Heart left ventricle (tissue), 16 donors: Measurements from ENCODE around the gene KCTD15. TPM values are rescaled to one million over a fixed set of nuclear protein-coding genes. Genes with fewer than 3 reads are reported as not detected.

Source experiments
- ATAC-seq, 4 donors: fragments of 200-7000 bp; cut with Tn5 transposase; one replicate each; pipeline ENCODE4 v1.9.1; 2020 to 2022; ENCODE audit warnings: moderate library complexity in 4 of 4, mild to moderate bottlenecking in 3 of 4, moderate number of reproducible peaks in 1 of 4
- DNase-seq, 5 donors: peaks; one replicate each; pipeline ENCODE4 v3.0.0-alpha.2; 2020
- H3K27ac ChIP-seq, 12 donors: fragments of 200-600 bp; sonication (generic) in 4 of 12; one replicate each; pipeline versions ENCODE4 v1.5.0 to v1.8.0; 2016 to 2022; ENCODE audit warnings: mild to moderate bottlenecking in 2 of 12
- H3K27me3 ChIP-seq, 9 donors: fragments of 200-600 bp; sonication (generic) in 2 of 9; one replicate each; pipeline versions ENCODE4 v1.5.1 to v1.8.0; 2016 to 2022; ENCODE audit warnings: mild to moderate bottlenecking in 3 of 9
- H3K36me3 ChIP-seq, 9 donors: fragments of 200-600 bp; sonication (generic) in 2 of 9; one replicate each; pipeline versions ENCODE4 v1.5.0 to v1.8.0; 2018 to 2022; ENCODE audit warnings: mild to moderate bottlenecking in 2 of 9
- H3K4me1 ChIP-seq, 12 donors: fragments of 200-600 bp; sonication (generic) in 4 of 12; one replicate each; pipeline versions ENCODE4 v1.5.0 to v1.8.0; 2016 to 2022; ENCODE audit warnings: mild to moderate bottlenecking in 3 of 12
- H3K4me3 ChIP-seq, 12 donors: fragments of 200-600 bp; sonication (generic) in 4 of 12; one replicate each; pipeline versions ENCODE4 v1.5.0 to v1.8.0; 2017 to 2022; ENCODE audit warnings: mild to moderate bottlenecking in 9 of 12, moderate library complexity in 4 of 12
- H3K9me3 ChIP-seq, 12 donors: fragments of 200-600 bp; sonication (generic) in 4 of 12; one replicate each; pipeline versions ENCODE4 v1.5.0 to v1.8.0; 2016 to 2022; ENCODE audit warnings: mild to moderate bottlenecking in 1 of 12
- POLR2A ChIP-seq, 2 donors: fragments of 450-650 bp; IDR thresholded peaks; one replicate each; pipeline ENCODE4 v1.6.1; 2017; ENCODE audit warnings: antibody characterized with exemption in 2 of 2, mild to moderate bottlenecking in 2 of 2, moderate library complexity in 2 of 2
- WGBS, 4 donors: extraction: QIAGEN DNeasy Blood & Tissue Kit in 2 of 4; methylation state at CpG; one replicate each; pipeline versions ENCODE4 v1.1.5 to v1.1.7; 2013 to 2018; 5-methylcytosine and 5-hydroxymethylcytosine counted together
- intact Hi-C, 10 donors: fragments of 100-400 bp; cut with DNase I; formaldehyde crosslinking; loops; one replicate each; pipeline versions ENCODE4 v1.11.1 to v1.14.2; 2022
- polyA plus RNA-seq, 2 donors: library from polyadenylated mRNA; stranded (reverse); fragments of 200-250 nt; gene quantifications; one replicate each; pipeline ENCODE4 v1.2.3, GENCODE V29; 2013
- total RNA-seq, 9 donors: library from RNA; depleted of rRNA in 2 of 9; stranded (reverse); fragments of >200 nt in 2 of 9; fragmentation: NEBNext Ultra II Directional in 3 of 9; extraction: Animal tissue kit (Norgen Biotek cat#: 25700) in 3 of 9; gene quantifications; one replicate each; pipeline versions ENCODE4 v1.1.0 to v1.2.4, GENCODE V29; 2016 to 2023
- TF ChIP-seq, protein P1 (sequence below), 12 donors: fragments of 200-600 bp; sonication (generic) in 4 of 12; IDR thresholded peaks; one replicate each; pipeline versions ENCODE4 v1.5.0 to v1.8.0; 2018 to 2022; ENCODE audit warnings: antibody characterized with exemption in 12 of 12, mild to moderate bottlenecking in 5 of 12
- donor health status: ischemic (EF 13 %, LVEDD 7.1; RV severe dilation, severe dysfunction).
- donor health status: healthy with polysubstance abuse.
- donor health status: DM: no; HTN: yes; CAD: no.
- donor health status: DM: no; HTN: no; CAD: no.
- donor health status: ischemic (EF 25% LVEDD 6.9; RV normal size, moderate dysfunction).
- donor health status: ischemic (EF 25% LVEDD 5.7; RV mildly dilated, moderate dysfunction).
- donor health status: healthy.
- donor health status: DM: yes; HTN: yes; CAD: no.
- donor health status: ischemic (EF 35%, LVEDD 5.7; RV mildly dilated, moderate dysfunction).
- donor health status: nonischemic (EF 11% LVEDD 7.7; RV severe dilation, severe dysfunction).
- donor health status: DM: yes; HTN: yes; CAD: no.
- donor health status: PGD.
- donor health status: ischemic (EF 29% LVEDD 5.4; RV normal size, mild dysfunction).
- donor health status: nonischemic (EF 23%, LVEDD 6.1; RV moderate dilation, normal function).

The KCTD15 gene
- total and polyA plus RNA-seq, 11 donors = 5.4 to 36.9 (median 9.8) TPM

DNA sequence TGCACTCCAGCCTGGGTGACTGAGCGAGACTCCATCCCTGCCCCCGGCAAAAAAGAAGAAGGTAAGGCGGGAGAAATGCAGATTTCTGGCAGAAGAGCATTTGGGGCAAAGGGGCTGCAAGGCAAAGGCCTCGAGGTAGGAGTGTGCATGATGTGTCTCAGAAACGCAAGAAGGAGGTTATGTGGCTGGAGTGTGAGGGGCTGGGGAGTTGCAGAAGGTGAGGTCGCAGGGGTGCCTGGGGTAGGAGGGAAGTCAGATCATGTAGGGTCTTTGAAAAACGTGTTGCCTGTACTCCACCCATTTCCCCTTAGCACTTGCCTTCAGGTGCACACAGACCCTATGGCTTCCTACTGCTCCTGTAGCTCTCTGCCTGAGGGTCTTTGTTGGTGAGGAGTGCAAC, 29.9 kb downstream of the KCTD15 start:
- intact Hi-C loops = no loop called here
- TF ChIP-seq, protein P1, sequence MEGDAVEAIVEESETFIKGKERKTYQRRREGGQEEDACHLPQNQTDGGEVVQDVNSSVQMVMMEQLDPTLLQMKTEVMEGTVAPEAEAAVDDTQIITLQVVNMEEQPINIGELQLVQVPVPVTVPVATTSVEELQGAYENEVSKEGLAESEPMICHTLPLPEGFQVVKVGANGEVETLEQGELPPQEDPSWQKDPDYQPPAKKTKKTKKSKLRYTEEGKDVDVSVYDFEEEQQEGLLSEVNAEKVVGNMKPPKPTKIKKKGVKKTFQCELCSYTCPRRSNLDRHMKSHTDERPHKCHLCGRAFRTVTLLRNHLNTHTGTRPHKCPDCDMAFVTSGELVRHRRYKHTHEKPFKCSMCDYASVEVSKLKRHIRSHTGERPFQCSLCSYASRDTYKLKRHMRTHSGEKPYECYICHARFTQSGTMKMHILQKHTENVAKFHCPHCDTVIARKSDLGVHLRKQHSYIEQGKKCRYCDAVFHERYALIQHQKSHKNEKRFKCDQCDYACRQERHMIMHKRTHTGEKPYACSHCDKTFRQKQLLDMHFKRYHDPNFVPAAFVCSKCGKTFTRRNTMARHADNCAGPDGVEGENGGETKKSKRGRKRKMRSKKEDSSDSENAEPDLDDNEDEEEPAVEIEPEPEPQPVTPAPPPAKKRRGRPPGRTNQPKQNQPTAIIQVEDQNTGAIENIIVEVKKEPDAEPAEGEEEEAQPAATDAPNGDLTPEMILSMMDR (IDR thresholded peaks at IDR 0.05) = no peak
- no peak for TF ChIP-seq POLR2A (IDR thresholded peaks at IDR 0.05)
- no peaks in the 10 kb centered on the region for H3K36me3 ChIP-seq
- DNase-seq (peak in 1 of 5 donors; percentile 4), ATAC-seq (no peak)
- WGBS, 4 donors = 81 to 89% (median 82%) methylated on average over 7 of the region's 7 CpGs
- no peak overlapping the region for H3K4me3 ChIP-seq
- H3K27ac ChIP-seq = no peak overlapping the region
- H3K4me1 ChIP-seq = peaks cover 0 to 5% (median 0%) of the 10 kb centered on the region in 12 donors
- peaks cover 0 to 7% (median 0%) of the 10 kb centered on the region in 12 donors for H3K9me3 ChIP-seq
- H3K27me3 ChIP-seq = no peaks in the 10 kb centered on the region

DNA sequence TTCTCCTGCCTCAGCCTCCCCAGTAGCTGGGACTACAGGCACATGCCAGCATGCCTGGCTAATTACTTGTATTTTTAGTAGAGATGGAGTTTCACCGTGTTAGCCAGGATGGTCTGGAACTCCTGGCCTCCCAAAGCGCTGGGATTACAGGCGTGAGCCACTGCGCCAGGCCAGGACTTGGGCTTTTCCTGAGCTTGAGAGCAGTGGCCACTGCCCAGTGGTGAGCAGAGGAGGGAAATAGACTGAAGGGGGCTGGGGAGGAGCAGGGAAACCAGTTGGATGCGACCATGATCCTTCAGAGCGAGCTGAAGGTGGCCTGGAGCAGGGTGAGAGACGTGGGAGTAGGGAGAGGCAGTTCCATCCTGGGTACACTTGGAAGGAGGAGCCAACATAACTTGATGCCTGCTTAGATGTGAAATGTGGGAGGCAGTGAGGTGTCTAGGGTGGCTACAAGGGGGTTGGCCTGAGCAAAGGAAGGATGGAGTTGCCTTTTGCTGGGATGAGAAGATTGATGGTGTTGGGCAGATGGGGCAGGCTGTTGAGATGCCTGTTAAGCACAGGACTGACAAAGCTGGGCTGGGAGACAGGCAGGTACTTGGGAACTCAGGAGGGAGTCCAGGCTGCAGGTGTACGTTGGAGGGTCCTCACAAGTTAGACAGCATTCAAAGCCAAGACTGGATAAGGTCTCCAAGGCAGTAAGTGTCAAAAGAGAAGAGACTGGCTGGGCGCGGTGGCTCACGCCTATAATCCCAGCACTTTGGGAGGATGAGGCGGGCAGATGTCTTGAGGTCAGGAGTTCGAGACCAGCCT, 31.8 kb downstream of the KCTD15 start:
- no peak for ATAC-seq
- 83 to 88% (median 86%) methylated on average over 13 of the region's 13 CpGs for WGBS, 4 donors

DNA sequence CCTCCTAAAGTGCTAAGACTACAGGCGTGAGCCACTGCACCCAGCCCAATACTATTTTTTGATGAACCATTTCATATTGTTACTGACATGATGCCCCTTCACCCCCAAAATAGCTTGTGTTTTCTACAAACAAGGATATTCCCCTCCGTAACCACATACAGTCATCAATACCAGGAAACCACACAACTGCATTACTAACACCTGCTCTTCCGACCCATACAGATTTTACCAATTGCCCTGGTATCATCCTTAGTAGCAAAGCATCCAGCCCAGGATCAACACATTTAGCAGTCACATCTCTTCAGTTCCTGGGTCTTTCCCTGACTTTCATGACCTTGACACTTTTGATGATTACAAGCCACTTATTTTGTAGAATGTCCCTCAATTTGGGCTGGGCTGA, 33.6 kb downstream of the KCTD15 start:
- H3K36me3 ChIP-seq = no peaks in the 10 kb centered on the region
- no peak overlapping the region for H3K27ac ChIP-seq
- ATAC-seq = no peak
- DNase-seq = no peak
- intact Hi-C loops = no loop called here
- H3K4me1 ChIP-seq = no peaks in the 10 kb centered on the region
- TF ChIP-seq, protein P1 (IDR thresholded peaks at IDR 0.05) = no peak
- no peak for TF ChIP-seq POLR2A (IDR thresholded peaks at IDR 0.05)
- WGBS, 4 donors = 92 to 96% (median 95%) methylated on average over 3 of the region's 3 CpGs
- no peaks in the 10 kb centered on the region for H3K9me3 ChIP-seq
- peaks cover 0 to 3% (median 0%) of the 10 kb centered on the region in 9 donors for H3K27me3 ChIP-seq
- no peak overlapping the region for H3K4me3 ChIP-seq

More for the DNA sequence above, 31.8 kb downstream of the KCTD15 start:
- DNase-seq = no peak
- H3K4me1 ChIP-seq = no peaks in the 10 kb centered on the region
- H3K27me3 ChIP-seq = peaks cover 0 to 3% (median 0%) of the 10 kb centered on the region in 9 donors
- peaks cover 0 to under 1% (median 0%) of the 10 kb centered on the region in 12 donors for H3K9me3 ChIP-seq
- TF ChIP-seq POLR2A (IDR thresholded peaks at IDR 0.05) = no peak
- TF ChIP-seq, protein P1 (IDR thresholded peaks at IDR 0.05) = no peak
- intact Hi-C loops = no loop called here
- H3K4me3 ChIP-seq = no peak overlapping the region
- no peaks in the 10 kb centered on the region for H3K36me3 ChIP-seq
- H3K27ac ChIP-seq = no peak overlapping the region

DNA sequence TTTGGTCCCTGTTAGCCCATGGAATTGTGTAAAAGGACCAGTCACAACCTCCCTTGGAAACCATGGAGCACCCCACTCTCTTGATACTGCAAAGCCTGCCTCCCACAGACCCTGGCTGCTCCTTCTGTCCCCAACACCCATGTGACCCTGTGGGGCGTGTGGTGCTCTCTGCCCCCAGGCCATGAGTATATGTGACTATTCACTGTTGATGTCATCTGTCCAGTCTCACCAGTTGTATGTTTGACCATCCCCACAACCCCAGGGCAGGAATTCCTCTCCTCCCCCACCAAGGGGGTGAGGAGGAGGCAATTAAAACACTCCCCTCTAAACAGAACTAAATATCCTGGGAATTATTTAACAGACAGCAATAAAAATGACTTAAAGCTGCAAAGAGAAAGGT, 35.2 kb downstream of the KCTD15 start:
- no peak overlapping the region for H3K27ac ChIP-seq
- WGBS, 4 donors = 65 to 75% (median 69%) methylated on average over 1 of the region's 1 CpG
- TF ChIP-seq, protein P1 (IDR thresholded peaks at IDR 0.05) = no peak
- no peak for TF ChIP-seq POLR2A (IDR thresholded peaks at IDR 0.05)
- DNase-seq (no peak), ATAC-seq (no peak)
- H3K4me3 ChIP-seq = no peak overlapping the region
- H3K27me3 ChIP-seq = peaks cover 0 to 3% (median 0%) of the 10 kb centered on the region in 9 donors
- H3K9me3 ChIP-seq = no peaks in the 10 kb centered on the region
- intact Hi-C loops = no loop called here
- H3K4me1 ChIP-seq = no peaks in the 10 kb centered on the region
- H3K36me3 ChIP-seq = no peaks in the 10 kb centered on the region
